22Rv1 (cell line): ENCODE data around the gene PLEKHG4B.

ENCODE experiments used
- H3K27ac ChIP-seq: fragments of 450-650 bp; 2 replicates; pipeline ENCODE4 v1.5.1; 2017
- CTCF ChIP-seq: fragments of 450-650 bp; IDR thresholded peaks from 2 replicates; pipeline ENCODE4 v1.5.1; 2017; ENCODE audit warnings: mild to moderate bottlenecking
- ZFX ChIP-seq: fragments of 450-650 bp; IDR thresholded peaks from 2 replicates; pipeline ENCODE4 v1.6.1; 2017; ENCODE audit warnings: antibody characterized with exemption, borderline replicate concordance

Gene PLEKHG4B

GRCh38 chr5:171801-172331 is 79.9 kb downstream of the PLEKHG4B start:
- TF ChIP-seq ZFX (no peak), CTCF (no peak)
- no peak overlapping the region for H3K27ac ChIP-seq

- TF ChIP-seq ZFX = no peak
- TF ChIP-seq CTCF = no peak
- no peak overlapping the region for H3K27ac ChIP-seq
Observed at GRCh38 chr5:172421-172820, 80.5 kb downstream of the PLEKHG4B start.

GRCh38 chr5:172841-173251 is 80.9 kb downstream of the PLEKHG4B start:
- no peak for TF ChIP-seq ZFX
- no peak for TF ChIP-seq CTCF
- no peak overlapping the region for H3K27ac ChIP-seq

GRCh38 chr5:173392-174290 is 81.7 kb downstream of the PLEKHG4B start:
- H3K27ac ChIP-seq = no peak overlapping the region
- TF ChIP-seq CTCF (no peak), ZFX (no peak)

- no peak for TF ChIP-seq ZFX
- TF ChIP-seq CTCF = no peak
- no peak overlapping the region for H3K27ac ChIP-seq
Observed at GRCh38 chr5:174291-174600, 82.3 kb downstream of the PLEKHG4B start.

GRCh38 chr5:174876-175465 is 83.0 kb downstream of the PLEKHG4B start:
- no peak for TF ChIP-seq ZFX
- no peak overlapping the region for H3K27ac ChIP-seq

- TF ChIP-seq CTCF (no peak), ZFX (no peak)
- no peak overlapping the region for H3K27ac ChIP-seq
Observed at GRCh38 chr5:176296-176823, 84.4 kb downstream of the PLEKHG4B start.
